ENCODE measurements around the gene TMEM147. TPM values are rescaled to one million over a fixed set of nuclear protein-coding genes. Genes with fewer than 3 reads are reported as not detected.

The TMEM147 gene
- polyA plus RNA-seq, 3 donors = 81.4 to 99.2 (median 94.4) TPM

GRCh38 chr19:35533822-35534392, 11.5 kb upstream of the TMEM147 start:
- peak in 3 of 11 donors; percentile 22 to 59 (median 50) for DNase-seq (ENCODE audit: extremely low read depth in 1 of 11, low read depth in 9 of 11, low spot score in 4 of 11)

- DNase-seq (ENCODE audit: extremely low read depth in 1 of 11, low read depth in 9 of 11, low spot score in 4 of 11) = no peak
Observed at GRCh38 chr19:35534803-35535480, 10.5 kb upstream of the TMEM147 start.

GRCh38 chr19:35539314-35539713, 6.1 kb upstream of the TMEM147 start:
- no peak for DNase-seq (ENCODE audit: extremely low read depth in 1 of 11, low read depth in 9 of 11, low spot score in 4 of 11)

GRCh38 chr19:35539850-35540249, 5.6 kb upstream of the TMEM147 start:
- no peak for DNase-seq (ENCODE audit: extremely low read depth in 1 of 11, low read depth in 9 of 11, low spot score in 4 of 11)

- no peak for DNase-seq (ENCODE audit: extremely low read depth in 1 of 11, low read depth in 9 of 11, low spot score in 4 of 11)
Observed at GRCh38 chr19:35540356-35540927, 5.0 kb upstream of the TMEM147 start.

GRCh38 chr19:35542209-35542608, 3.2 kb upstream of the TMEM147 start:
- DNase-seq (ENCODE audit: extremely low read depth in 1 of 11, low read depth in 9 of 11, low spot score in 4 of 11) = no peak

- DNase-seq (ENCODE audit: extremely low read depth in 1 of 11, low read depth in 9 of 11, low spot score in 4 of 11) = no peak
Observed at GRCh38 chr19:35543280-35544109, 1.9 kb upstream of the TMEM147 start.

- DNase-seq (ENCODE audit: extremely low read depth in 1 of 11, low read depth in 9 of 11, low spot score in 4 of 11) = no peak
Observed at GRCh38 chr19:35544110-35544802, 1.2 kb upstream of the TMEM147 start.

- DNase-seq (ENCODE audit: extremely low read depth in 1 of 11, low read depth in 9 of 11, low spot score in 4 of 11) = no peak
Observed at GRCh38 chr19:35545855-35546381, 492 bp downstream of the TMEM147 start.

- no peak for DNase-seq (ENCODE audit: extremely low read depth in 1 of 11, low read depth in 9 of 11, low spot score in 4 of 11)
Observed at GRCh38 chr19:35546532-35546931, 1.1 kb downstream of the TMEM147 start.

GRCh38 chr19:35549174-35549788, 3.9 kb downstream of the TMEM147 start:
- peak in 8 of 11 donors; percentile 38 to 64 (median 50) for DNase-seq (ENCODE audit: extremely low read depth in 1 of 11, low read depth in 9 of 11, low spot score in 4 of 11)

GRCh38 chr19:35549879-35550523, 4.6 kb downstream of the TMEM147 start:
- DNase-seq (ENCODE audit: extremely low read depth in 1 of 11, low read depth in 9 of 11, low spot score in 4 of 11) = no peak

- no peak for DNase-seq (ENCODE audit: extremely low read depth in 1 of 11, low read depth in 9 of 11, low spot score in 4 of 11)
Observed at GRCh38 chr19:35551091-35551810, 5.8 kb downstream of the TMEM147 start.

- no peak for DNase-seq (ENCODE audit: extremely low read depth in 1 of 11, low read depth in 9 of 11, low spot score in 4 of 11)
Observed at GRCh38 chr19:35552534-35553384, 7.3 kb downstream of the TMEM147 start.

- no peak for DNase-seq (ENCODE audit: extremely low read depth in 1 of 11, low read depth in 9 of 11, low spot score in 4 of 11)
Observed at GRCh38 chr19:35553385-35554000, 8.1 kb downstream of the TMEM147 start.

GRCh38 chr19:35554076-35554475, 8.7 kb downstream of the TMEM147 start:
- DNase-seq (ENCODE audit: extremely low read depth in 1 of 11, low read depth in 9 of 11, low spot score in 4 of 11) = no peak
